Brain microvascular endothelial cell (primary cell): ENCODE results near the gene ZC3HAV1.
"Not testable (repeated sequence)": the region's sequence is repeated elsewhere in the genome, so short reads cannot be mapped to it uniquely, and the experiment has no call there.

Source experiments
- DNase-seq: peaks from one replicate; pipeline ENCODE4 v3.0.0-alpha.2; 2020
- H3K27ac ChIP-seq: fragments of 250-450 bp; sonication (Bioruptor Pico); 2 replicates; pipeline ENCODE4 v1.5.1; 2020; ENCODE audit warnings: mild to moderate bottlenecking, moderate library complexity
- H3K27me3 ChIP-seq: fragments of 250-450 bp; sonication (Bioruptor Pico); replicated peaks from 2 replicates; pipeline ENCODE4 v1.5.1; 2020; ENCODE audit warnings: mild to moderate bottlenecking
- H3K36me3 ChIP-seq: fragments of 250-450 bp; sonication (Bioruptor Pico); replicated peaks from 2 replicates; pipeline ENCODE4 v1.5.1; 2020; ENCODE audit warnings: mild to moderate bottlenecking
- H3K4me3 ChIP-seq: 2 replicates; pipeline ENCODE4 v1.5.1; 2011; ENCODE audit warnings: low read depth, mild to moderate bottlenecking, control low read depth, low read length, moderate library complexity
- CTCF ChIP-seq: IDR thresholded peaks from 2 replicates; pipeline ENCODE4 v1.5.1; 2011; ENCODE audit warnings: low read depth, mild to moderate bottlenecking, moderate library complexity, low read length, control low read depth, inconsistent platforms; ENCODE audit errors: missing control alignments
- in situ Hi-C: cut with HindIII; loops from 2 replicates; pipeline ENCODE4 v1.10.0; 2017; ENCODE audit warnings: low sequenced_read_pairs, low pct_ligation_motif_present

ZC3HAV1 gene

GRCh38 chr7:139104091-139104450, 5.4 kb downstream of the ZC3HAV1 start:
- in situ Hi-C loops: no loop called here
- DNase-seq: no peak
- no peak for TF ChIP-seq CTCF
- Histone ChIP-seq H3K27ac (no peak overlapping the region), H3K4me3 (no peak overlapping the region), H3K36me3 (no peaks in the 10 kb centered on the region), H3K27me3 (no peaks in the 10 kb centered on the region)

GRCh38 chr7:139103057-139103815, 6.3 kb downstream of the ZC3HAV1 start:
- Histone ChIP-seq H3K27ac (no peak overlapping the region), H3K4me3 (no peak overlapping the region)

DNA sequence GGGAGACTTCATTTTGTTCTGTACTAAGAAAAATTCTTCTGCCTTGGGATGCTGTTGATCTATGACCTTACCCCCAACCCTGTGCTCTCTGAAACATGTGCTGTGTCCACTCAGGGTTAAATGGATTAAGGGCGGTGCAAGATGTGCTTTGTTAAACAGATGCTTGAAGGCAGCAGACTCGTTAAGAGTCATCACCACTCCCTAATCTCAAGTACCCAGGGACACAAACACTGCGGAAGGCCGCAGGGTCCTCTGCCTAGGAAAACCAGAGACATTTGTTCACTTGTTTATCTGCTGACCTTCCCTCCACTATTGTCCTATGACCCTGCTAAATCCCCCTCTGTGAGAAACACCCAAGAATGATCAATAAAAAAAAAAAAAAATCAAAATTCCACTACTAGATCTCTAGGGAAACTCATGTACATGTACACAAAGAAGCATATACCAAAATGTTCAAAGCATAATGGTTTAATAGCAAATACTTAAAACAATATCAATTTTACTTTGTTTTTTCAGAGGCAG, 7.8 kb downstream of the ZC3HAV1 start:
- DNase-seq, H3K27ac ChIP-seq, H3K36me3 ChIP-seq, H3K4me3 ChIP-seq, in situ Hi-C loops, H3K27me3 ChIP-seq: not testable (repeated sequence)

More at GRCh38 chr7:139103057-139103815, 6.3 kb downstream of the ZC3HAV1 start:
- Histone ChIP-seq H3K27me3 (no peaks in the 10 kb centered on the region), H3K36me3 (no peaks in the 10 kb centered on the region)
- DNase-seq: no peak
- TF ChIP-seq CTCF: no peak
- in situ Hi-C loops: no loop called here

DNA sequence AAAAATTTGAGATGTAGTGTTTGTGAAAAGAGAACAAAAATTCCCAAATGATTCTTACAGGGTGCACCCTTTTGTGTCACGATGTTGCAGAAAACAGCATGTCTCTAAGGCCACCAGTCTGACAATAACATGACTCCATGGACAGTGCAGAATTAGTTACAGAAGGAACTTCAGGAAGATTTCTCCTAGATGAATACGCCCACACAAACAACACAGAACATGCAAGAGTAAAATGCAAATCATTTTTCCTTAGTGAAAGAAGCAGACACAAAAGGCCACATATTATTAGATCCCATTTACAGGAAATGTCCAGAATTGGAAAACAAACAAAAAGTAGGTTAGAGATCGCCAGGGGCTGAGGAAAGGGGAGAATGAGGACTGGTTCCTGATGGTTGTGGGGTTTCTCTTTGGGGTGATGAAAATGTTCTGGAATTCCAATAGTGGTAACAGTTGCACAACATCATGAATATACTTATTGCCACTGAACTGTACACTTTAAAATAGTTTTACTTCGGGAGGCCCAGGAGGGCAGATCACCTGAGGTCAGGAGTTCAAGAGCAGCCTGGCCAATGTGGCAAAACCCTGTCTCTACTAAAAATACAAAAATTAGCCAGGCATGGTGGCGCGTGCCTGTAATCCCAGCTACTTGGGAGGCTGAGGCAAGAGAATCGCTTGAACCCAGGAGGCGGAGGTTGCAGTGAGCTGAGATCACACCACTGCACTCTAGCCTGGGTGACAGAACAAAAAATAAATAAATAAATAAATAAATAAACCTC, 10.2 kb downstream of the ZC3HAV1 start:
- DNase-seq: no peak
- TF ChIP-seq CTCF: no peak
- no peak overlapping the region for H3K27ac ChIP-seq
- H3K4me3 ChIP-seq: no peak overlapping the region
- H3K36me3 ChIP-seq: no peaks in the 10 kb centered on the region
- in situ Hi-C loops: no loop called here
- no peaks in the 10 kb centered on the region for H3K27me3 ChIP-seq

GRCh38 chr7:139095194-139095659, 14.3 kb downstream of the ZC3HAV1 start:
- Histone ChIP-seq H3K4me3 (no peak overlapping the region), H3K36me3 (no peaks in the 10 kb centered on the region), H3K27me3 (no peaks in the 10 kb centered on the region), H3K27ac (no peak overlapping the region)
- DNase-seq: no peak
- TF ChIP-seq CTCF: no peak
- in situ Hi-C loops: no loop called here

GRCh38 chr7:139094596-139094995, 14.9 kb downstream of the ZC3HAV1 start:
- Histone ChIP-seq H3K27me3 (no peaks in the 10 kb centered on the region), H3K36me3 (no peaks in the 10 kb centered on the region), H3K4me3 (no peak overlapping the region), H3K27ac (no peak overlapping the region)
- TF ChIP-seq CTCF: no peak
- in situ Hi-C loops: no loop called here
- DNase-seq: peak; percentile 22
